Stimulated activated CD8-positive, alpha-beta memory T cell treated with anti-CD3 and anti-CD28 coated beads, Interleukin-4, amount 100 ng/mL, for 48 hours (primary cell): Measurements from ENCODE around the gene LBX1.

Experiments used
- DNase-seq: peaks from one replicate; pipeline ENCODE4 v3.0.0-alpha.2; 2020

LBX1 gene, protein sequence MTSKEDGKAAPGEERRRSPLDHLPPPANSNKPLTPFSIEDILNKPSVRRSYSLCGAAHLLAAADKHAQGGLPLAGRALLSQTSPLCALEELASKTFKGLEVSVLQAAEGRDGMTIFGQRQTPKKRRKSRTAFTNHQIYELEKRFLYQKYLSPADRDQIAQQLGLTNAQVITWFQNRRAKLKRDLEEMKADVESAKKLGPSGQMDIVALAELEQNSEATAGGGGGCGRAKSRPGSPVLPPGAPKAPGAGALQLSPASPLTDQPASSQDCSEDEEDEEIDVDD

DNA sequence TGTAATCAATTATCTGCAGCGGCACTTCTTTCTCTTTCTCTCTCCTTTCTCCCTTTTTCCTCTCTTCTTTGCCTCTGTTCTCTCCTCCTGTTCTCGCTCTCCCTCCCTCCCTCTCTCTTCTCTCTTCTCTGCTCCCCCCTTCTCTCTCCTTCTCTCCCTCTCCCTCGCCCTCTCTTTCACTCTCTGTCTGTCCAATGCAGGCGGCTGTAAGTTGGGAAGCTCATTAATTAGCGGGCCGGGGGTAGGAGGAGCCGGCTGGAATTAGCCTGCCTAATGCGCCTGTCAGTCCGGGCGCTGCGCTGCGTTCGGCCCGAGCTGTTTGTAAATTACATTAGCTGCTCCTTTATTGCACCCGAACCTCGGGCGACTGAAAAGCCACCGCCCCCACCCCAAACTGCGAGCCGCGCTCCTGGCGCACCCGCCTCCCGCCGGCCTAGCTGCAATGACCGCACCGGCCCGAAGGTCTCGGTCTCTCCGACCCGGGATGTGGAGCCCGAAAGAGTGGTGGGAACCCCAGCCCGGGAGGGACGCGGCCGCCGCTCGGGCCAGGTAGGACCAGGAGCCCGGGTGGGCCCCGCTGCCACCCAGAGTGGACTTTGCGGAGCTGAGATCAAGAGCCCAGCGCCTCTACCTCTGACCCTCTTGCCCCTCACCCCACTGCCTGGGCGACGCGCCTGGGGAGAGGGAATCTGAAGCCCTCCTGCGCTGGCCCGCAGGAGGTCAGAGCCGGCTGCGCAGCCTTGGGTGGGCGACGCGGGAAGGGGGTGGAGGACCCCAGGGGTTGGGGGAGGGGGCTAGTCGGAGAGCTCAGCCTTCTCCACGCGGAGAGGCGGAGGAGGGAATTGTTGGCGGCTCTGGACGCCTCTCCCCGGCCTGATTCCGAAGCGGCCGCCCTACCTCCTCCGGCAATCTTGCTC is at the start of gene LBX1:
Gene LBX1, minus strand, starts transcription at position 198 of the 917 bp plus-strand sequence. CDS start 648 bp downstream, outside the sequence.
- DNase-seq: no peak

DNA sequence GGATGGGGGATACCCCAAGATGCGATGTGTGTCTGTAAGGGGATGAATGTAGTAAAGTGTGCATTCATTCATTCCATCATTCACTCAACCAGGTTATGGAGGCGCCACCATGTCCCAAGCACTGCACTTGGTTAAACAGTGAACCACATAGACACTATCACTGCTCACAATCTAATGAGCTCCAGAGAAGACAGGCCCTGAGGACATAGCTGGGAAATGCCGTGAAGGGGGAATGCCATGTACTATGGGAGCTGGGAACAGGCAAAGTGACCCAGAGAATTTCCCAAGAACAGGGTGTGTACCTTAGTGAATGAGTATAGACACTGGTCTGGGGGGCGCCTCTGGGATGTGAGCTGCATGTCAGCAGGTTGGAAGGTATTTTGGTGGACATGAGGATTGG is 44.5 kb upstream of the LBX1 start:
- DNase-seq: no peak

DNA sequence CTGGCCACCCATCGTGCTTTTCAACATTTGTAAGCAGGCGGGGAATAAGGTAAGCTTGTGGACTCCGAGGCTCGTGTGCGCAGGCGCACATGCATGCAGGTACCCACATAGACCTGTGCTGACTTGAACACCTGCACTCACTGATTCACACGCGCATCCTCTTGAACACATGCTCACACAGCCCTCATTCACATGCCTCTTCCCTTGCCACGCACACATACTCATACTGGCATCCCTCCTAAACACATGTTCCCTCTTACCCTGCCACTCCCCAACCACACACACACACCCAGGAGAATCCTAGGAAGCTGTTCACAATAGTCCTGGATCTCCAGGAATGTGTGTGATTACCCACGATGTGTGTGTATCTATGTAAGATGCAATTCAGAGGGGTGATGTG is 44.1 kb upstream of the LBX1 start:
- DNase-seq: no peak

DNA sequence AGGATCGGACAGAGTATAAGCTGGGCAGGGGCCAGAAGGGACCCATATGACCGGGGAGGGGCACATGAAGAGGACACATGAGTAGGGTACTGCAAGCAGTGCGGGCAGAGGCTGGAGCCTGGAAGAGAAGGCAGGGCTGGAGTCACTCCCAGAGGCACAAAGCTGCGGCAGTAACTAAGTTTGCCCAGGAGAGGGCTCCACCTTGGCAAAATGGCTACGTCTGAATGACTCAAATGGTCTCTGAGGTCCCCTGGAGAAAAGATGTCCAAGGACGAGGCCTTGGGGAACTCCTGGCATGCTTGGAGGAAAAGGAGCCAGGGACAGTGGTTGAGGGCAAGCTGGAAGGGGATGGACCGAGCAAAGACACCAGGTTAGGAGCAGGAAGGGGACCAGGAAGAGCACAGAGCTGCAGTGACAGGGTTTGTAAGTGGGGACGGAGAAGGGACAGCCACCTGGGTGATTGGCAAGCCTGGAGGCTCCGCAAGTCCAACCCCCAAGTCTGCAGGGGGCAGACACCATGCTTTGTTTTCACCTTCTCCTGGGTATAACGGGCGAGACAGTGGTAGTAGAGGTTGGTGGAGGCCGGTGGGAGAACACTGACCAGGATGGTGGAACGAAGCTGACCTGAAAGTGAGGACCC is 43.1 kb upstream of the LBX1 start:
- DNase-seq: peak; percentile 76

DNA sequence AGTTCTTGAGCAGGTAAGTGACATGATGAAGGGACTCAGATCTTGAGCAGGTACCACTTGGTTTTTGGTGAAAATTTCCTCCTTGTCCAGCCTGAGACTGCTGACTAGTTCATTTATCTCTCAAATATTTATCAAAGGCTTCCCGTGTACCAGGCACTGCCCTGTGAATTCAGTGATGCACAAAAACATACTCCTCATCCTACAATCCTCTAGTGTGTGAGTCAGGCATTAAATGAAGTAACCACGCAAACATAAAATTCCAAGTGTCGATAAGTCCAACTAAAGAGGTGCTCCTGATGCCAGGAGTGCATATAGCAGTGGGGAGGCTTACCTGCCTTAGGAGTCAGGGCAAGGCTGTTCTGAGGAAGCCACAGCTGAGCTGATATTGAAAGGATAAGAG is 41.5 kb upstream of the LBX1 start:
- DNase-seq: no peak

DNA sequence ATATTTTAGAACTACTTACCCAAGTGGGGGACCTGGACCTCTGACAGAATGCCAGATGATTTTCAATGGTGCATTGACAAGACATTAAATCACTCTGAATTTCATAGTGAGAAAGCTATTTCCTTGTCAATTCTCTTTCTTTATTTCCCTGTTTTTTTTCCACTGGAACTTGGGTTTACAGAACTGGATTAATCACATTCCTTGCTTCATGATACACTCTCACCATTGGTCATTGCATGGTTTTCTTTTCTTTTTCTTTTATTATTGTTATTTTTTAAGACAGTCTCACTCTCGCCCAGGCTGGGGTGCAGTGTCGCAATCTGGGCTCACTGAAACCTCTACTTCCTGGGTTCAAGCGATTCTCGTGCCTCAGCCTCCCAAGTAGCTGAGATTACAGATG is 38.5 kb upstream of the LBX1 start:
- DNase-seq: no peak

DNA sequence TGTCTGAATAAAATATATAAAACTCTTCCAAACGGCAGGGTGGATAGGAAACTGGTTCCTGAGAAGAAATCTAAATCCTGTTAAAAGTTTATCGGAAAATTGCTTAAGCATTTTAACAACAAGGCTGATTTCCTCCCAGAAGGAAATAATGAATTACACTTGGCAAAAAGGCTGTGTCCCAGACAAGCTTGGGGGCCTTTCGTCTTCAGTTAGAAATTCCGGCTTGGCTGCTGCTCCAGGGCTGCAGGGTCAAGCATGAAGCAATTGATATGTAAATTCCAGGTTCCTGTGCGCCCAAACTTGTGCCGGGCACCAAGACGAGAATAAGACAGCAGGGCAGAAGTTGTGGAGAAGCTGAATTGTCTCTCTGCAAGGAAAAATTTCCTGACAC is 38.0 kb upstream of the LBX1 start:
- no peak for DNase-seq

DNA sequence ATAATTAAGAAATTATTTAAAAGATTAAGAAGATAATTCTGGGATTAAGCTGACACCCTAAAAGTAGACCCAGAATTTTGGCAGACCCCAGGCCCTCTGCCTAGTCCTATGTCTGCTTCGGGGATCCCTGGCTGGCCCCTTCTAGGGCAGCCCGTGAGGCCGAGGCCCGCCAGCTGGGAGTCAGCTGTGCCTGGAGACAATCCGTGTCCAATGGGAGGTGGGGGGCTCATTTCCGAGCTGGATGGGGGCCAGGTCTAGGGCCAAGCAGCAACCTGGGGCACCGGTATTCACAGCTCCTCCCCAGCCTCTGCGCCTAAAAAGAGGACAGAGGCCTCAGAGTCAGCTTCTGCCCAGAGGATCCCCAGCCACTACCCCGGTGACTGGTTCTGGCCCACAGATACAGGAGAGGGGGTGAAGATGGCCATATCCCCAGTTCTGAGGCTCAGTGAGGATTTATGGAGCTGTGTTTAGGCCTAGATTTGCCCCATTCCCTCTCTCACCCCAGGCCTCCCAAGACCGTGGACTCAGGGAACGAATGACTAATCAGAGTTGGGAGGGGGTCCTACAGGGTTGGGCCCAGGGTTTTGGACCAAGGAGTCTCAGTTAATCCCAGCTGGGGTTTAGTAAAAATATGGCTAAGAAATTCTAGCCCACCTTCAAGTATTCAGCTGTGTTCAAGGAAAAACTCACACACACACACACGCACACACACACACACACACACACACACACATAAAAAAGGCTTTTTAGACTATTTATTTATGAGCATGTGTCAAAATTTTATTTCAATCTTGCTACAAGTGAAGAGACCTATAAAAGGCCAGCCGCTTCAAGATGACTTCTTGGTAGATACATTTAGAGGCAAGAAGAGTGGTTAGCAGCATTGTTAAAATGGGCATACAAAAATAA is 37.4 kb upstream of the LBX1 start:
- no peak for DNase-seq

DNA sequence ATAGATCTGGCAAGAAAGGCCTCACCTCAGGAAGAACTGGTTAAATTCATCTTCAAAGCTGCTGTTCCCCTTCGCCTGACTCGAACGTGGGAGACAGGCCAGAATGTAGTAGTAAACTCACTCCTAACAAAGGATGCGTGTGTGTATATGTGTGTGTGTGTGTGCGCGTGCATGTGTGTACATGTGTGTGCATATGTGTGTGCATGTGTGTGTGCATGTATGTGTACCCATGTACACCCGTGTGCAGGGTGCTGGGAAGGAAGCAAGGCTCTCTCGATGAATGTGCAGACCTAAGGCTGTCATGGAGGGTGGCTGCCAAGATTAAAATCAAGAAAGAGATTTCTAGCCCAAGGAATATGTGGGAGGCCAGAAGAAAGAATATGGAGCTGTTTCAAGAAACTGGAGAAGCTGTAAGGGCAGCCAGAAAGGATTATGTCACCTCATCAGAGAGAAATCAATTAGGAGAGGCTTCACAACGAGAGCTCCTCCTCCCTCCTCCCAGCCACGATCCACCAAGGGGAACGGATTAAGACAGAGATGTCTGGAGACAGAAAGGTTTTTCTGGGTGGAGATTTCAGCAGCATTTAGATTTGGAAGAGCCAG is 34.0 kb upstream of the LBX1 start:
- DNase-seq: no peak

DNA sequence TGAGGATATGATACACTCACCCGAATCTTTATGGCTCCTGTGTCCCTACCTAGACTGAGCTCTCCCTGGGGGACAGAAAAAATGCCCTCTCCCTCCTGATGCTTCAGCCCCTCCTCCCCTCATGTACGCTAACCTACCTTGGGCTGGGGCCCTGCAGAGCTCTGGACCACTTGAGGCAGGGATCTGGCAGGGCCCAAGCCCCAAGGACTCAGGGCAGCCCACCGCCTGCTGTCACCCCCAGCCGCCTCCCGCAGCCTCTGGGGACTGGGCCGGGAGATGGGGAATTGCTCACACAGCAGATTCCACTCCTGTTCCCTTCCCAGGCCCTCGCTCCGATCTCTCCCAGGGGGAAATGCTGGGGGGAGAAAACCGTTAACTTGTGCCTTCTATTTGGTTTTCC is 32.9 kb upstream of the LBX1 start:
- no peak for DNase-seq

DNA sequence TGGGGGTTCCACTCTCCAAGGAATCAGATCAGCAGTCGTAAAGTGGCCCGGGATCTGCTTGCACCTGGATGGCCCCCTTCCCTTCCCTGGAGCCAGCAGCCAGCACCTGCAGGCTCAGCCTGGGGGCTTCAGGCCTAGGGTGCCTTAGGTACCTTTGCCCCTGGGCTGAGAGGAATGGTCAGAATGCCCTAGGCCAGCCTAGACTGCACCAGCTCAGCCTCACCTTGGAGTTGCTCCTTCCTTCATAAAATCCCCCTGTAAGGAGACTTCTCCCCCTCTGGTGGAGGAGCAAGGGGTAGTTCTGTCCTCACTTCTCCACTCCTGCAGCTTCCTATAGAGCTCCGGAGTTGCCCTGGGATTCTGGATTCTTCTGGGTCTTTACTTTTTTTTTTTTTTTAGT is 32.4 kb upstream of the LBX1 start:
- no peak for DNase-seq

DNA sequence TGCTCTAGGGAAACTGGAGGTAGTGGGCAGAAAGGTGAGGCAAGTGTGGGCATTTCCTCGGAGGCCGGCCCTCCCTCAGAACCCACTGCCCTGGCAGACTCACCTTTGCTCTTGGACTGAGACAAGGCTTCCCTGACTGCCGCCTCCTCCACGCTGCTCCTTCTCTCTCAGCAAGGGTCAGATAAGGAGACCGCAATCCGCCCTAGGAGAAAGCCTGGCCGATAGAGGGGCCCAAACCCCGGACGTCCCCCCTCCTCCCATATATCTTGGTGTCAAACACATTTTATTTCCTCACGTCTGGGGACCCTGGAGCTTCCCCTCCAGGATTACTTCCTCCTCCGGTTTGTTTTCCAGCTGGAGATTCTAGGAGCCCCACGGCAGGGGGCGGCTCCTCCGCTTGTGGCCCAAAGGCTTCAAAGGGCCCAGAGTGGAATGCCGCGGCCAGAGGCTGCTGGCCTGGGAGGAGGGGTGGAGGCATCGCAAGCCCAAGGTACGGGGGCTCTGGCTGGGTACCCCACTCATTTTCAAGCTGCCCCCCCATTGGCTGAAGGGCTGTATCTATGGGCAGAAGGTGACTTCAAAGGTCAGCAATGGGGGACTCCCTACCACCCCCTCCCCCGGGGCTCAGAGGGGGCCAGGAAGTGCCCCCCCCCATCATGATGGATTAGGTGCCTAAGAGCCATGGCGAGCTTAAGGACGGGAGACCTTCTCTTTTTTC is 31.7 kb upstream of the LBX1 start:
- DNase-seq: no peak

DNA sequence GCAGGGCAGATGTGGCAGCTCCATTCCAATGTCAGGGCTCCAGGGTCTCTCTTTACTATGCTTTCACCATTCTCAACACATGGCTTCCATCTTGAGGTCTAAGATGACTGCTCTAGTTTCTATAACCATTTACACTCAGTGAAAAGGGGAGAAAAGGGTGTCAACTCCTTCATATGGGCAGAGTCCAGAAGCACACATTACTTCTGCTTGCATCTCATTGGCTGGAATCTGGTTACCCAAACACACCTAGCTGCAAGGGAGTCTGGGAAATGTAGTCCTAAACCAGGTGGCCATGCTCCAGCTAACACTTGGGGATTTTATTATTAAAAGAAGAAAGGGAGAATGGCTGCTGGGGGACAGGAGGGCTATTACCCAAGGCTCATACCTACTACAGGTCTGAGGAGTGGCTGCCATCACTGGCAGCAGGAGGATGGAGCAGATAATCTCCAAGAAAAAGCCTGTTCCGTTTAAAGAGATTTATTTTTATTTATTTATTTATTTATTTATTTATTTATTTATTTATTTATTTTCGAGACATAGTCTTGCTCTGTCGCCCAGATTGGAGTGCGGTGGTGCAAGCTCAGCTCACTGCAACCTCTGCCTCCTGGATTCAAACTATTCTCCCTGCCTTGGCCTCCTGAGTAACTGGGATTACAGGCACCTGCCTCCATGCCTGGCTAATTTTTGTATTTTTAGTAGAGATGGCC is 29.1 kb upstream of the LBX1 start:
- no peak for DNase-seq

DNA sequence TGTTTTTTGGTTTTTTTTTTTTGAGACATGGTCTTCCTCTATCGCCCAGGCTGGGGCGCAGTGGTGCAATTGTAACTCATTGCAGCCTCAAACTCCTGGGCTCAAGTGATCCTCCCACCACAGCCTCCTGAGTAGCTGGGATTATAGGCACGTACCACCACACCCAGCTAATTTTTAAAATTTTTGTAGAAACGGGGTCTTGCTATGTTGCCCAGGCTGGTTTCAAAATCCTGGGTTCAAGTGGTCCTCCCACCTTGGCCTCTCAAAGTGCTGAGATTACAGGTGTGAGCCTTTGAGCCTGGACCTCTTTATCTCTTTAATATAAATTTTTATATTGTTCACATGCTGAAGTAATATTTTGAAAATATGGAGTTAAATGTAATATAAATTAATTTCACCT is 28.2 kb upstream of the LBX1 start:
- DNase-seq: no peak

DNA sequence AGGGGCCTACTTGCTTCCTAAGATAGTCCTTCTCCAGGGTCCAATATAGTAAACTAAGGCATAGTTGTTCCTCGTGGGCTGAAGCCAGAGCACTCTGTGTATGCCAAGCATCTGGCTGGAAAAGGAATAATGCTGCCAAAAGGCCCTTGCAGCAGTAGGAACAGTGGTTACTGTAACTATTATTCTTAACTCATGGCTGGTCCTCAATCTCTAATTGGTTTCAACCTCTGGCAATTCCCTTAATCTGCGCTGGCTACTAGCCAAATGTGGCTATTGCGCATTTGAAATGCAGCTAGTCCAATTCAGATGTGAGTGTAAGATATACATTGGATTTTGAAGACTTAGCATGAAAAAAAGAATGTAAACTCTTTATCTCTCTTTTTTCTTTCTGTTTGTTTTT is 27.8 kb upstream of the LBX1 start:
- DNase-seq: no peak

DNA sequence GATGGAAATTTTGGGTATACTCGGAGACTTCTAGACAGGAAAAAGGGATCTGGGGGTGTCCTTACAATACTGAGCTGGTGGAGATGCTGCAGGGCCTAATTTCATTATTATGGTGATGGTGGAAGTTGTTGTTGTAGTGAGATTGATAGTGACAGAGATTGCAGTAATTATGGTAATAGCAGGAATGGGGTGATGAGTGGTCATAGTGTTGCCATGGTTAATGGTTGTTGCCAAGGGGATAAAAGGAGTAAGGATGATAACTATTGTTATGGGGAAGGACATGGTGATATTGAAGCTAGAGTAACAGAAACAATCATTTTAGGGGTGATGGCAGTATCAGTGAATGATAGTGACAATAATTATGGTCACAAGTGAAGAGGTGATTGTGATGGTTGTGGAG is 27.1 kb upstream of the LBX1 start:
- no peak for DNase-seq

DNA sequence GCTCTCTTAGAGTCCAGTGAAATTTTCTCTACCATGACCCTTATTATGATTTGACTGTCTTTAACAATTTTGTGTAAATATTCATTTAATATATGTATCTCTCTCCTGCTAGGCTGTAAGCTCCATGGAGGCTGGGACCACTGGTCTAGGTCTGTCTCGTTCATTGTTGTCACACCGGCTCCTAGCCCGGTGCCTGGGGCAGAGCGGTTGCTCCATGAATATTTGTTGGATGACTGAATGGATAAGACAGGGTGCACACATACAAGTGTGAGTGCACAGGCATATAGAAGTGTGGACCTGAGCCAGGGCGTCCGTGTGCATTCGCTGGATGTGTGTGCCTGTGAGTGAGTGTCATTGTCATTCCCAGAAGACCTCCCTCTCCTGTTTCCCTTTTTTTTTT is 20.9 kb upstream of the LBX1 start:
- no peak for DNase-seq

DNA sequence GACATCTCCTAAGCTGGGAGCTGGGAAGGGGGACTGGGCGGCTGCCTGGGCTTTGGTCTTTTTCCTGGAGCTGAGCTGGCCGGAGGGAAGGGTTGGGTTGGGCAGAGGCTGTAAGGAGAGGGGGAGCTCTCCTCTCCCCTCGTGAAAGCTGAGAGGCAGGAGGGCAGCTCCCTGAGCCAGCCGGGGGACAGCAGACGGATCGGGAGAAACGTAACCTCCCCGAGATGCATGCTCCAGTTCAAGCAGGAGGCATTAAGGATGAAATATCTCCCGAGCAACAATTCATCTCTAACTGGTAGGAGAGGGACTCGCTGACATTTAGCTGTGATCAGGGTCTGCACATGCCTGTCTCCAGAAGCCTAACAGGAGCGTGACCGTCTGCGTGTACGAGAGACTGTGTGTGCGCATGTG is 19.9 kb upstream of the LBX1 start:
- DNase-seq: no peak

DNA sequence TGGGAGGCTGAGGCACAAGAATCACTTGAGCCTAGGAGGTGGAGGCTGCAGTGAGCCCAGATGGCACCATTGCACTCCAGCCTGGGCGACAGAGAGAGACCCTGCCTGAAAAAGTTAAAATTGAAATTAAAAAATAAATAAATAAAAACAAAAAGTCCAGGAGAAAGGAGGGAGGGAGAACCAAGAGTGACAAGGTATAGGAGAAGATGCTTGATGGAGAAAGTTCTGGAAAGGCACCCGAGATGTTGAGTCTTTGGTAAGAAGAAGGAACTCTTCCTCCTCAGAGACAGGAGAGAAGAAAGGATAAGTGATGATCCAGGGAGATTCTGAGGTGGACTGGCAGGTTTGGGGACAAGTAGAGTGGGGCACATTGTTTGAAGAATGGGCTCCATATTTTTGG is 17.4 kb upstream of the LBX1 start:
- no peak for DNase-seq

DNA sequence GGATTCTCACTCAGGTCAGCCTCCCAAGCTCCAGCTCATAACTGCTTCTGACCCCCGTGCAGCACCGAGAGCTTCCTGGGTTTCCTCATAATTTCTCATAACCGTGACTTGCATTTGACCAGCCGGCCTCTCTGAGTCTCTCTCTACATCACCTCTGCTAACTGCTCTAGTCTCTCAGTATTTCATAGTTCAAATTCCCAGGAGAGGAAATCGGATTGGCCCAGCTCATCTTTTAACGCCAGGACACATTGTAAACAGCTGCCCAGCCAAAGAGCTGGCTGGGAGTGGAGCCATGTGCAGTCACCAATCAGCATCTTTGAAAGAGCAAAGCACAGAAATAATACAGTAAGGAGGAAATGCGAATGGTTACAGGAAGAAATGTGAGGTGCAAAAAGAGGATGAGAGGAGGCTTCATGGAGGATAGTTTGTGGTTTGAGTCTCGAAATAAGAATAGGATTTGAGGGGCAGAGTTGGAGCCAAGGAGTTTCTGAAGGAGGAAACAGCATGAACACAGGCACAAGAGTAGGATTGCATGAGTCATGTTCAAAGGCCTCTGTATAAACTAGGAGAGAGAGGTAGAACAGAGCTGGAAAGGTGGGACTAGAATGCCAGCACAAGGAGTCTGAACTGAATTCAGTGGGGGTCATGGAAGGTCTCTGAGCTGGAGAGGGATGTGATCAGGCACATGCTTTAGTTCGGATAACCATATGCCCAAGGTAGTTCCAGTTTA is 15.2 kb upstream of the LBX1 start:
- DNase-seq: no peak
